Activated CD8-positive, alpha-beta T cell treated with anti-CD3 and anti-CD28 coated beads, Interleukin-2, amount 10 ng/mL, durations not matched to agents 7 days and 5 days (primary cell): ENCODE results near the gene ITGB8. TPM values are rescaled to one million over a fixed set of nuclear protein-coding genes. Genes with fewer than 3 reads are reported as not detected.
"Not testable (repeated sequence)": the region's sequence is repeated elsewhere in the genome, so short reads cannot be mapped to it uniquely, and the experiment has no call there.

Experiments
- ATAC-seq: fragments of 150-1000 bp; cut with Tn5 transposase; one replicate; pipeline ENCODE4 v1.10.0; 2021; ENCODE audit warnings: moderate library complexity
- CTCF ChIA-PET: fragments of 350-600 bp; sonication (Branson Sonifier 250); formaldehyde crosslinking; loops from one replicate; lab custom pipeline; 2021; ENCODE audit warnings: antibody characterized with exemption; lab: Charles Lee
- POLR2A ChIA-PET: fragments of 350-600 bp; sonication (Branson Sonifier 250); formaldehyde crosslinking; loops from one replicate; lab custom pipeline; 2021; ENCODE audit warnings: antibody characterized with exemption; lab: Charles Lee
- DNase-seq: peaks from one replicate; pipeline ENCODE4 v3.0.0-alpha.2; 2020
- H3K27ac Mint-ChIP-seq: one replicate; pipeline ENCODE4 v1.8.0; 2021; ENCODE audit warnings: mild to moderate bottlenecking, mixed read lengths
- H3K27me3 Mint-ChIP-seq: one replicate; pipeline ENCODE4 v1.8.0; 2021; ENCODE audit warnings: low read depth, mixed read lengths
- H3K36me3 Mint-ChIP-seq: one replicate; pipeline ENCODE4 v1.8.0; 2021; ENCODE audit warnings: low read depth, mixed read lengths
- H3K4me1 Mint-ChIP-seq: one replicate; pipeline ENCODE4 v1.8.0; 2021; ENCODE audit warnings: low read depth, mixed read lengths
- H3K4me3 Mint-ChIP-seq: one replicate; pipeline ENCODE4 v1.8.0; 2021; ENCODE audit warnings: mild to moderate bottlenecking, mixed read lengths
- H3K9me3 Mint-ChIP-seq: one replicate; pipeline ENCODE4 v1.8.0; 2022; ENCODE audit warnings: mixed read lengths; ENCODE audit not compliant: insufficient read depth
- total RNA-seq, 2 experiments: library from RNA; stranded (reverse); gene quantifications; one replicate each; pipeline ENCODE4 v1.2.3, GENCODE V29; 2021

The ITGB8 gene
- total RNA-seq, 2 experiments from 2014 or later: not detected

GRCh38 chr7:20299145-20299544 lies 31.6 kb upstream of the ITGB8 start:
- Mint-ChIP-seq H3K9me3 (no peaks in the 10 kb centered on the region), H3K36me3 (no peaks in the 10 kb centered on the region), H3K4me3 (no peak overlapping the region), H3K27me3 (no peaks in the 10 kb centered on the region), H3K4me1 (peaks cover 5% of the 10 kb centered on the region), H3K27ac (no peak overlapping the region)
- ChIA-PET CTCF (interaction anchor here (2.2 kb wide), 1 partner anchor 12 kb away, joined by 8 read pairs; no protein-coding TSS in a partner anchor), POLR2A (no interaction called here)
- DNase-seq: no peak
- no peak for ATAC-seq

DNA sequence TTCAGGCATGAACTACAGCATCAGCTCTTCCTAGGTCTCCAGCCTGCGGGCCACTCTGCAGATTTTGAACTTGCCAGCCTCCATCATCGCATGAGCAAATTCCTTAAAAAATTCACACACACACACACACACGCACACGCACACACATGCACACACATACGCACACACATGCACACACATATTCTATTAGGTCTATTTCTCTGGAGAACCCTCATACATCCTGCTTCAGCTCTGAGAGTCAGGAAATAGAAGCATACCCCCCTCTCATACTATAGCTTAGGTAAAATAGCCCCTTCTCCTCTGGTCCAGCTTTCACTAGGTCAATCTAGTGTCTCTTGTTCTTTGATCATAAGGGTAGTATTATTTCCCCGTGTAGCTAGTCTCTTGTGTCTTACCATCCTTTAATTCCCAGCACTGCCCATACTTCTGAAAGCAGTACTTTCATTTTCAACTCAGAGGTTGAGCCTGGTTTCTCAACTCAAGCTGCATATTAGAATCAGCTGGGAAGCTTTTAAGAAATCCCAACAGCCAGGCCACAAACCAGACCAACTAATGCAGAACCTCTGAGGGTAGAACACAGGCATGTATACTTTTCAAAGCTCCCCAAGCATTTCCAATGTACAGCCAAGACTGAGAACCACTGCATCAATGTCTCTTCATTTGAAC lies 30.9 kb upstream of the ITGB8 start:
- Mint-ChIP-seq H3K27ac (no peak overlapping the region), H3K9me3 (no peaks in the 10 kb centered on the region), H3K4me1 (peaks cover 5% of the 10 kb centered on the region), H3K36me3 (no peaks in the 10 kb centered on the region), H3K4me3 (no peak overlapping the region), H3K27me3 (no peaks in the 10 kb centered on the region)
- CTCF ChIA-PET: interaction anchor here (1.0 to 2.2 kb wide), 2 partner anchors 9 to 11 kb away, joined by 3 to 8 read pairs; no protein-coding TSS in a partner anchor
- POLR2A ChIA-PET: no interaction called here
- ATAC-seq: no peak
- no peak for DNase-seq

- ATAC-seq (no peak), DNase-seq (no peak)
- peaks cover 5% of the 10 kb centered on the region for H3K4me1 Mint-ChIP-seq
- H3K36me3 Mint-ChIP-seq: no peaks in the 10 kb centered on the region
- H3K27ac Mint-ChIP-seq: no peak overlapping the region
- no peaks in the 10 kb centered on the region for H3K9me3 Mint-ChIP-seq
- POLR2A ChIA-PET: no interaction called here
- no peak overlapping the region for H3K4me3 Mint-ChIP-seq
- CTCF ChIA-PET: interaction anchor here (1.2 kb wide), 1 partner anchor 10 kb away, joined by 3 read pairs; no protein-coding TSS in a partner anchor
- no peaks in the 10 kb centered on the region for H3K27me3 Mint-ChIP-seq
These were observed 29.3 kb upstream of the ITGB8 start for GRCh38 chr7:20301311-20301939.

DNA sequence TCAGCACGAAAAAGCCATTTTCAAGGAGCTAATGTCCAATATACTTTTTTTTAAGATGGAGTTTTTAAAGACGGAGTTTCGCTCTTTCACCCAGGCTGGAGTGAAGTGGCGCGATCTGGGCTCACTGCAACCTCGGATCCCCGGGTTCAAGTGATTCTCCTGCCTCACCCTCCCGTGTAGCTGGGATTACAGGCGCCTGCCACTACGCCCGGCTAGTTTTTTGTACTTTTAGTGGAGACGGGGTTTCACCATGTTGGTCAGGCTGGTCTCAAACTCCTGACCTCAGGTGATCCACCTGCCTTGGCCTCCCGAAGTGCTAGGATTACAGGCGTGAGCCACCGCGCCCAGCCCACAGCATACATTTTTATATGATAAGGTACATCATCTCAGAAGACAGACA lies 28.4 kb upstream of the ITGB8 start:
- POLR2A ChIA-PET, H3K27ac Mint-ChIP-seq, ATAC-seq, H3K27me3 Mint-ChIP-seq, H3K4me3 Mint-ChIP-seq, DNase-seq, H3K4me1 Mint-ChIP-seq, H3K36me3 Mint-ChIP-seq, H3K9me3 Mint-ChIP-seq: not testable (repeated sequence)
- CTCF ChIA-PET: interaction anchor here (1.2 kb wide), 1 partner anchor 10 kb away, joined by 3 read pairs; no protein-coding TSS in a partner anchor

DNA sequence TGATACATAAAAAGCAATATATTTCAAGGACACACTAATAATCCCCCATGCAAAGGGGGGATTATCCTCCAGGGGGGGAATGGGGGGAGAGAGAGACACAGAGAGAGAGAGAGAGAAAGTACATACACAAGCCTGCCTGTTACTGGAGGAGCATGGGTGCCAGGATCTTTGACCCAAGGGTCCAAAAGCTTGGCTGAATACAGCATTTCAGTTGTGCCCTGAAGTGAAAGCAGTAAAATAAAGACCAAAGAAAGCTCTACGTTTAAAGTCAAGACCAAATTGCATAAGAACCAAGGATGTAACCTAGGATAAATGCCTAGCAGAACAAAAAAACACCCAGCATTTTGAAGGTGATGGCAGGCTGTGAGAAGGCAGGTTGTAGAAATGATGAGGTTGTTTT lies 27.8 kb upstream of the ITGB8 start:
- Mint-ChIP-seq H3K4me1 (peaks cover 5% of the 10 kb centered on the region), H3K9me3 (no peaks in the 10 kb centered on the region), H3K27me3 (no peaks in the 10 kb centered on the region), H3K36me3 (no peaks in the 10 kb centered on the region), H3K4me3 (no peak overlapping the region), H3K27ac (no peak overlapping the region)
- CTCF ChIA-PET: no interaction called here
- ATAC-seq: no peak
- no peak for DNase-seq
- POLR2A ChIA-PET: no interaction called here

GRCh38 chr7:20304366-20304765 lies 26.3 kb upstream of the ITGB8 start:
- ATAC-seq: no peak
- no peak for DNase-seq
- Mint-ChIP-seq H3K4me1 (peaks cover 5% of the 10 kb centered on the region), H3K4me3 (no peak overlapping the region), H3K27ac (no peak overlapping the region), H3K9me3 (no peaks in the 10 kb centered on the region), H3K36me3 (no peaks in the 10 kb centered on the region), H3K27me3 (no peaks in the 10 kb centered on the region)
- ChIA-PET CTCF (no interaction called here), POLR2A (no interaction called here)

GRCh38 chr7:20305726-20306125 lies 25.0 kb upstream of the ITGB8 start:
- no peaks in the 10 kb centered on the region for H3K27me3 Mint-ChIP-seq
- ChIA-PET POLR2A (no interaction called here), CTCF (no interaction called here)

GRCh38 chr7:20306180-20306946 lies 24.3 kb upstream of the ITGB8 start:
- Mint-ChIP-seq H3K27ac (no peak overlapping the region), H3K9me3 (no peaks in the 10 kb centered on the region), H3K4me3 (no peak overlapping the region), H3K4me1 (no peaks in the 10 kb centered on the region), H3K36me3 (no peaks in the 10 kb centered on the region), H3K27me3 (no peaks in the 10 kb centered on the region)
- ChIA-PET CTCF (no interaction called here), POLR2A (no interaction called here)
- ATAC-seq (no peak), DNase-seq (no peak)

More at GRCh38 chr7:20305726-20306125, 25.0 kb upstream of the ITGB8 start:
- Mint-ChIP-seq H3K9me3 (no peaks in the 10 kb centered on the region), H3K4me3 (no peak overlapping the region), H3K4me1 (no peaks in the 10 kb centered on the region), H3K27ac (no peak overlapping the region), H3K36me3 (no peaks in the 10 kb centered on the region)
- no peak for DNase-seq
- no peak for ATAC-seq

DNA sequence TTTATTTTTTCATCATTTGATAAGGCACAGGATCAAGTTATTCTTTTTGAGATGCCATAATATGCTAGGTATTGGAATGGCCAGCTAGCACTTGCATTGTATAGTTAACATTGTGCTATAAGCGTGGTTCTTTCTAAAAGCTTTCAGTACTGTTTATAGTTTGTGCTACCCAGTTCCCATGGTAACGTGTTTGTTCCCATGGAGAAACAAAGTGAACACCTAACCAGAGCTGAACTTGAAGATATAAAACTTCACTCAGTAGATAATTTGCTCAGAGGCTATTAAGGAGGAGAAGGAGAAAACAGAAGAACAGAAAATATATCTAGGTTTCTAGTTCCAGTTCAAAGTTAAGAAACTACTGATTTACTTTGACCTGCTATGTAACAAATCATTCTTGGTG lies 23.6 kb upstream of the ITGB8 start:
- CTCF ChIA-PET: no interaction called here
- DNase-seq: no peak
- no peaks in the 10 kb centered on the region for H3K4me1 Mint-ChIP-seq
- no peaks in the 10 kb centered on the region for H3K9me3 Mint-ChIP-seq
- ATAC-seq: no peak
- no peaks in the 10 kb centered on the region for H3K36me3 Mint-ChIP-seq
- H3K4me3 Mint-ChIP-seq: no peak overlapping the region
- no peak overlapping the region for H3K27ac Mint-ChIP-seq
- no peaks in the 10 kb centered on the region for H3K27me3 Mint-ChIP-seq
- POLR2A ChIA-PET: no interaction called here

DNA sequence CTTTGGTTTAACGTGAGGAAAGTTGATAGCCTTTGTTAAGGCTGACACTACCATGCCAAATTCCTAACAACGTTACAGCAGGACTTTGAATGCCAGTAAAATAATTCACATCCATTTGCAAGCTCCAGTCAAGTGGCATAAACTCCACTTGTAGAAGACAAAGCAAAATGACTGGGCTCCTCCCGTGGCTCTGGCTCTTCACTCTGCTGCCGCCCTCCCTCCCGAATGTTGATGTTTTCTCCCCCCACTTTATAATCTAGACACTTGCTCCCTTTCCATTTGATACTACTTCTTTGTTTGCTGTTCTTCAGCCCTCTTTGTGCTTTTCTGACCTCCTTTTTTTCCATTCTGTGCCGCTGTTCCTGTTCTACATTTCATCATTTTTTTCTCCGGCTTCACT lies 22.8 kb upstream of the ITGB8 start:
- Mint-ChIP-seq H3K27ac (no peak overlapping the region), H3K9me3 (no peaks in the 10 kb centered on the region), H3K36me3 (no peaks in the 10 kb centered on the region), H3K4me3 (no peak overlapping the region), H3K4me1 (no peaks in the 10 kb centered on the region), H3K27me3 (no peaks in the 10 kb centered on the region)
- CTCF ChIA-PET: no interaction called here
- DNase-seq: no peak
- no peak for ATAC-seq
- POLR2A ChIA-PET: no interaction called here

GRCh38 chr7:20310301-20310700 lies 20.4 kb upstream of the ITGB8 start:
- H3K27ac Mint-ChIP-seq: no peak overlapping the region
- CTCF ChIA-PET: interaction anchor here (1.6 to 2.8 kb wide), 2 partner anchors 11 to 597 kb away, joined by 8 read pairs; no protein-coding TSS in a partner anchor

More at GRCh38 chr7:20310301-20310700, 20.4 kb upstream of the ITGB8 start:
- Mint-ChIP-seq H3K4me1 (no peaks in the 10 kb centered on the region), H3K4me3 (no peak overlapping the region), H3K27me3 (no peaks in the 10 kb centered on the region), H3K36me3 (no peaks in the 10 kb centered on the region), H3K9me3 (no peaks in the 10 kb centered on the region)
- DNase-seq (no peak), ATAC-seq (no peak)
- POLR2A ChIA-PET: no interaction called here
